ENCODE data around the gene FOXP1. TPM values are rescaled to one million over a fixed set of nuclear protein-coding genes. Genes with fewer than 3 reads are reported as not detected.

The FOXP1 gene
- total RNA-seq, 1 donor from 2014 or later, result 195 TPM

DNA sequence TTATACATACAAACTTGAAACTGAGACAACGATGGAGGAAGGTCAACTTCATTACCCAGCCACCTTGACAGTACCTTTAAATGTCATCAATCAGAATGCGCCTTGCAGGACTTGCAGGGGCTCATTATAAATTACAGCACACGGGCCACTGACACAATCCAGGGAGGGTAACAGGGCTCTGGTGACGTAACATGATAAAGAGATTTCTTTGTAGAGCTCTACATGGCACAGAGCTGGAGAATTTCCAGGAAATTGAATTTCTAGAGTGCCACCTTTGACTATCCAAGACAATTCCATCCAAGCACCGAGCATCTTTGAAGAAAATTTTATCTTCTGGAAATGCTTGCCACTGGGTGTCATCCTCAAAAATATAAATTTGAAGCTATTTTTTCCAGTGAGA is 486.0 kb downstream of the FOXP1 start:
- DNase-seq (ENCODE audit: extremely low spot score, unreplicated experiment), result no peak
- H3K4me3 Mint-ChIP-seq (ENCODE audit: unreplicated experiment), result no peak overlapping the region
- H3K27ac Mint-ChIP-seq (ENCODE audit: unreplicated experiment), result no peak overlapping the region
- no peak for TF ChIP-seq CTCF (IDR thresholded peaks at IDR 0.05)
- peaks cover 32% of the 10 kb centered on the region for H3K4me1 Mint-ChIP-seq (ENCODE audit: unreplicated experiment)
- H3K36me3 Mint-ChIP-seq (ENCODE audit: unreplicated experiment), result peaks cover 13% of the 10 kb centered on the region
- no peaks in the 10 kb centered on the region for H3K9me3 Mint-ChIP-seq (ENCODE audit: unreplicated experiment)
- H3K27me3 Mint-ChIP-seq (ENCODE audit: unreplicated experiment), result no peaks in the 10 kb centered on the region

DNA sequence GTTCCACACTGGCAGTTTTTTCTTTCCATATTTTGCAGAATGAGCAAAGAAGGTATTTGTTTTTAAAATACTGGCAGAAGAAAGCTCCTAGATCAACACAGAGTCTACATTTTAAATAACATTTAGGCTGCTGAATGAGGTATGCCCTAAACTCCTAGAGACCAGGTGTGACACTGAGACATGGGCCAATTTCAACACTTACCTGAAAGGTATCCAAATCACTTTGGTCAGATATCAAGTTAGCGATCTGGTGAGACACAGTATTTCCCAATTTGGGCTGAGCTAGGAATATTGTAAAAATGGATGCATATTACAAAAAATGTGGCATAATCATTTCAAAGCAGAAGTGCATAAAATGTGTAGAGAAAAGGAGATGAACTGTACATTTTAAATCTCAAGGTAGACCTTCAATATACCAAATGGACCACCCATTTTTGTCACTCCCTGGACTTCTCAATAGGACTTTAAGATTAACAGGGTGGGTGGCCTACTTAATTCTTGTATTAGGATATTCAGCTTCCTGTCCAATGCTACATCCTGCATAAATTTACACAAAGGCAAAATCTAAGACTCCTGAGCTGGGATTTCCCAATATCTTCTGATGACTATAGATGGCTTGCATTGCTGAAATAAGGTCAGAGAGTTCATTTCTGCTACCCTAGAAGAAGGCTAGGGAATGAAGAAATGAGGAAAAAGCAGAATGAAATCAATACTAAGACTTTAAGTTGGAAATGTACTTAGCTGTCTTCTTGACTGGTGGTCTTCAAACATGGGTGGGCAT is 487.8 kb downstream of the FOXP1 start:
- Mint-ChIP-seq H3K9me3 (ENCODE audit: unreplicated experiment) (no peaks in the 10 kb centered on the region), H3K27me3 (ENCODE audit: unreplicated experiment) (no peaks in the 10 kb centered on the region), H3K27ac (ENCODE audit: unreplicated experiment) (no peak overlapping the region), H3K36me3 (ENCODE audit: unreplicated experiment) (peaks cover 14% of the 10 kb centered on the region), H3K4me1 (ENCODE audit: unreplicated experiment) (peaks cover 16% of the 10 kb centered on the region), H3K4me3 (ENCODE audit: unreplicated experiment) (no peak overlapping the region)
- no peak for DNase-seq (ENCODE audit: extremely low spot score, unreplicated experiment)
- no peak for TF ChIP-seq CTCF (IDR thresholded peaks at IDR 0.05)

GRCh38 chr3:71094658-71095209 is 488.8 kb downstream of the FOXP1 start:
- no peak for TF ChIP-seq CTCF (IDR thresholded peaks at IDR 0.05)
- no peak for DNase-seq (ENCODE audit: extremely low spot score, unreplicated experiment)
- peaks cover 14% of the 10 kb centered on the region for H3K36me3 Mint-ChIP-seq (ENCODE audit: unreplicated experiment)
- peaks cover 6% of the 10 kb centered on the region for H3K4me1 Mint-ChIP-seq (ENCODE audit: unreplicated experiment)
- H3K9me3 Mint-ChIP-seq (ENCODE audit: unreplicated experiment), result no peaks in the 10 kb centered on the region
- H3K4me3 Mint-ChIP-seq (ENCODE audit: unreplicated experiment), result no peak overlapping the region
- H3K27me3 Mint-ChIP-seq (ENCODE audit: unreplicated experiment), result no peaks in the 10 kb centered on the region
- no peak overlapping the region for H3K27ac Mint-ChIP-seq (ENCODE audit: unreplicated experiment)

- TF ChIP-seq CTCF (IDR thresholded peaks at IDR 0.05), result no peak
- peak overlapping the region; percentile 44 for H3K27ac Mint-ChIP-seq (ENCODE audit: unreplicated experiment)
- DNase-seq (ENCODE audit: extremely low spot score, unreplicated experiment), result no peak
- H3K27me3 Mint-ChIP-seq (ENCODE audit: unreplicated experiment), result no peaks in the 10 kb centered on the region
- H3K36me3 Mint-ChIP-seq (ENCODE audit: unreplicated experiment), result peaks cover 26% of the 10 kb centered on the region
- no peak overlapping the region for H3K4me3 Mint-ChIP-seq (ENCODE audit: unreplicated experiment)
- no peaks in the 10 kb centered on the region for H3K9me3 Mint-ChIP-seq (ENCODE audit: unreplicated experiment)
- H3K4me1 Mint-ChIP-seq (ENCODE audit: unreplicated experiment), result peaks cover 23% of the 10 kb centered on the region
These were observed 490.9 kb downstream of the FOXP1 start for GRCh38 chr3:71092665-71093064.

DNA sequence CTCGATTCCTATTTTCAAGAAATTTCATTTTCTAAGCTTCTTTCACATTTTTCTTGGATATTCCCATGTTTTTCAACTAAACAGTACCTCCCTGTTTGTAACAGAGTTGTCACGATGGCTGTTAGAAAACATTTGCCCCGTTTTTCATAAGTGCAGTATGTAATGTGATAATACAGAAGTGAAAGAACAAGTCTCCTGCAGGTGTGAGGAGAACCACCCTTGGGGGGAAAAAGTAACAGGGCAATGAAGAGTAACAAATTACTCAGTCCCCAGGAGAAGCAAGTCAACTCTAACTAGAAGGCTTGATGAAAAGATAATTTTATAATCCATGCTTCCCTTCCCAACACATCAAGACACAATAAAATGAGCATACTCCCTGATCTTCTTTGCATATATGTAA is 493.3 kb downstream of the FOXP1 start:
- H3K27ac Mint-ChIP-seq (ENCODE audit: unreplicated experiment), result no peak overlapping the region
- no peaks in the 10 kb centered on the region for H3K9me3 Mint-ChIP-seq (ENCODE audit: unreplicated experiment)
- DNase-seq (ENCODE audit: extremely low spot score, unreplicated experiment), result no peak
- H3K4me1 Mint-ChIP-seq (ENCODE audit: unreplicated experiment), result peaks cover 35% of the 10 kb centered on the region
- TF ChIP-seq CTCF (IDR thresholded peaks at IDR 0.05), result no peak
- peaks cover 17% of the 10 kb centered on the region for H3K36me3 Mint-ChIP-seq (ENCODE audit: unreplicated experiment)
- H3K27me3 Mint-ChIP-seq (ENCODE audit: unreplicated experiment), result no peaks in the 10 kb centered on the region
- no peak overlapping the region for H3K4me3 Mint-ChIP-seq (ENCODE audit: unreplicated experiment)
